Endometrium (tissue), 2 donors: Measurements from ENCODE around the gene SETSIP.
"Not testable (repeated sequence)": the region's sequence is repeated elsewhere in the genome, so short reads cannot be mapped to it uniquely, and the experiment has no call there.

Experiments
- FAIRE-seq: peaks from 2 replicates; lab custom pipeline; 2012; peaks lifted over from hg19 to GRCh38; lab: Jason Lieb, UNC
- donor health status: control.
- donor health status: control.

Gene SETSIP

GRCh38 chr1:92051948-92052347 is 23.3 kb downstream of the SETSIP start:
- FAIRE-seq, result no peak

DNA sequence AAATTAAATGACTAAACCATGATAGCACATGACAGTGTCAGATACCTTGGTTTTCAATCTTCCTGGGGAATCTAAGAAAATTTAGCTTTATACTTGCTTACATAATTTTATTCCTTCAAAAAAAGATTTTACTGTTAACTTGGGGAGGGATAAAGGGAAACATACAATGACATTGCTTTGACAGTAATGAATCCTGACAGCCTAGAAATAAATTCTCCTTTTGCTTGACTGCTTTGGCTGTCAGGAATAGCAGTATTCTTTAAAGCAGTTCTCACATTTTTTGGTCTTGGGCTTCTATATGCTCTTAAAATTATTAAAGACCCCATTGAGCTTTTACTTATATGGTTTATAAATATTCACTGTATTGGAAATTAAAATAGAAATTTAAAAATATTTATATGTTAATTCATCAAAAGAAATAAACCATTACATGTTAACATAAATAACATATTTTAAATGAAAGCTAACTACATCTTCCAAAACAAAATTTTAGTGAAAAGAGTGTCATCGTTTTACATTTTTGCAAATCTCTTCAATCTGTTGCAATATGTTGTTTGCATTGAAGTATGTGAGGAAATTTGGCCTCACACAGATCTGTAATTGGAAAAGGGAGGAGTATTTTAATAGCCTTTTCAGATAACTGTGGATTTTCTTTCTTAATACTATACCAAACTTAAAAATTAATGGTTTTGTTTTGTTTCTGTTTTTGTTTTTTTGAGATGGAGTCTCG is 29.3 kb downstream of the SETSIP start:
- FAIRE-seq, result no peak

DNA sequence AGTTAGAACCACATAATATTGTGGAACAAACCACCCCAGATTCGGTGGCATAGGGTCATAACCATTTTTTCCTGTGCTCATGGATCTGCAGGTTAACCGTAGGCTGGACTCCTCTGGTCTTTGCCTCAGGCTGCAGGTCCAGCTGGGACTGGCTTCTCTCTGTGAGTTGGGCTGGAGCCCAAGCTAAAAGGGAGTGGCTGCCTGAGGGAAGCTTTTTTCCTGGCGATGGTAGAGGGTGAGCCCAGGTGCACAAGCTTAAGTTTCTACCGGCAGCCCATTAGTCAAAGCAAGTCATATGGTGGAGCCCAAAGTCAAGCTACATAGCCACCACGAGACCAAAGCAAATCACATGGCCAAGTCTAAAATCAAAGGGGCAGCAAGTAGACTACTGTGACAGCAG is 31.6 kb downstream of the SETSIP start:
- no peak for FAIRE-seq

DNA sequence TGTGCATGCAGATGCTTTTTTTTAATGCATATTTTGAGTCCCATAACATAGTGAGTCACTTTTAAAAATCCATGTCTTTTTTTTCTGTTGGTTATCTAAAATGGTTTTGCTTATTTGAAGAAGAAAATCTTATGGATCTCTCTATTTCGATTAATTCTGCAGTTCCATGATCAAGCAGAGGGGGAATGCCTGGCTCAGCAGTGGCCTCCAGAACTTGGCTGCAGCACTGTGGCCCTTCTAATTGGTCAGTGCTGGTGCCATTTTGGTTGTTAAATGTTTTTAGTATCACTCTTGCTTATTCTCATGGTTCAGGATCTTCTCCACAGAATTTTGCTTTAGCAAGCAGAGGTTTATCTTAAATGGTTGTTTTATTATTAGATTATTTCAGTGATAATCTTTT is 34.2 kb downstream of the SETSIP start:
- FAIRE-seq, result no peak

GRCh38 chr1:92038695-92039346 is 36.4 kb downstream of the SETSIP start:
- no peak for FAIRE-seq

DNA sequence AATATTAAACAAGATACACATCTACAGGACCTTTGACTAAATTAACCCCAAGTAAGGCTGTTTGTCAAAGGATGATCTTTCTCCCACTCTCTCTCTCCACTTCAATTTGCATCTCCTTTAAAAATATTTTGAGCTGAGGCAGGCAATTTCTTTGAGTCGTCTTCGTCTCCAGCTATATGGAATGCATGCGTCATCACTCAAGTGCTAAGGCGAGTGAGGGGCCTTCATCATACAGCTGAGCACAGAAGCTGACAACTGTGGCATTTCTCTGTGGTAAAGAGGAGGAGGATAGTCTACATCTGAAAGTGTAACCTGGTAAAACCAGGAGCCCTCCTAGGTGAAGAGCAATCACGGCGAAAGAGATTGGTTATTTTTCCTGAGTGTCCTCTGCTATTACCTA is 37.8 kb downstream of the SETSIP start:
- FAIRE-seq, result no peak

DNA sequence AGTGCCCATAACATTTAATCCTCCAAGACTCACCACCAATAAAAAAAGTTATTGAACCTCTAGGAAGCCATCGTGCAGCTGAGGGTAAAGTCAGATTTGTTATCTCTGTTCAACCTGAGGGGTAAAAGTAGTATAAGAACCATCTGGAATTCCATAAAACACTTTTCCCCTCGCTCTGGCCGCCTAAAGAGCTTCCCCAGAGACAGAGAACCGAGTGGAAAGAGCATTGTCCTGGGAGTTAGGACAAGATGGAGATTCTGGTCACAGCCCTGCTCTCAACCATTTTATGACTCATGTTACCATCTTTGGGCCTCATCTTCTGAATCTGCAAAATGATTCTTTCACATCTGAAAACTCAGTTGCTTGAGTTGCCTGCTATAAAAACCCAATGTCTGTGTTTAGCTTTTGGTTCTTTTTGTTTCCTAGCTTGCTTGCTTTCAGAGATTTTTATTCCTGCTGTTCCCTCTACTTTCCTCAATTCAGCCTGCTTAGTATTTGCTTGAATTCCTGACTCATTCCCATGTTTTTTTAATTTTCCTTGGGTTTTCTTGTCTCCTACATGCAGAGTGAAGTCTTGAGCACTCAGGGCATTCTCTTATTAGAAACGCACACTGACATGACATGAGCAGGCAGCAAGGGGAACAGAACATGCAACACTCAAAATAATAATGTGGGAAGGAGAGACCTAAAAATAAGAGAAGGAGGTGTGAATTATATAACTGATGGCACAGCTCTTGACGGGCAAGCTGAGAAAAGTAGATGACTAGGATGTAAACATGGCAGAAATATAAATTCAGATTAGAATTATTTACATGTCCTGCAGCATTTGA is 43.7 kb downstream of the SETSIP start:
- no peak for FAIRE-seq

DNA sequence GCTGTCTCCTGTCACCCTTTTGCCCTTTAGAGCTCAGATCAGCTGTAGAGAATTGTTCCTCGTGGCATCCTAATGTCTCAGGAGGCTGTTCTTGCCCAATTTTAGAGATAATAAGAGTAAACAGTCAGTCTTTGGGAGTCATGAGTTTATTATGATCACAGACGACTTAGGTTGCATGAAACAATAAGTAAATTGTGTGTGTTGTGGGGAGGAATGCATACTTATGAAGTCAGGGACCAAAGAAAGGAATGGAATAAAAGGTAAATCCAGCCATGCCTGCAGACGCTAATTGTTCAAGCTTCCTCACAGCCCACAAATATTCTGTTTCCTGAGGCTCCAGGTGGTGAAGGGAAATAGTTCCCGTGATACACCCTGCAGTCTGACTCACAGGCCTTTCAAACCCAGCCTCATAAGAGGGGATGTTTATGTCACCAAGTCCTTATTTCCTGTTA is 44.5 kb downstream of the SETSIP start:
- no peak for FAIRE-seq

DNA sequence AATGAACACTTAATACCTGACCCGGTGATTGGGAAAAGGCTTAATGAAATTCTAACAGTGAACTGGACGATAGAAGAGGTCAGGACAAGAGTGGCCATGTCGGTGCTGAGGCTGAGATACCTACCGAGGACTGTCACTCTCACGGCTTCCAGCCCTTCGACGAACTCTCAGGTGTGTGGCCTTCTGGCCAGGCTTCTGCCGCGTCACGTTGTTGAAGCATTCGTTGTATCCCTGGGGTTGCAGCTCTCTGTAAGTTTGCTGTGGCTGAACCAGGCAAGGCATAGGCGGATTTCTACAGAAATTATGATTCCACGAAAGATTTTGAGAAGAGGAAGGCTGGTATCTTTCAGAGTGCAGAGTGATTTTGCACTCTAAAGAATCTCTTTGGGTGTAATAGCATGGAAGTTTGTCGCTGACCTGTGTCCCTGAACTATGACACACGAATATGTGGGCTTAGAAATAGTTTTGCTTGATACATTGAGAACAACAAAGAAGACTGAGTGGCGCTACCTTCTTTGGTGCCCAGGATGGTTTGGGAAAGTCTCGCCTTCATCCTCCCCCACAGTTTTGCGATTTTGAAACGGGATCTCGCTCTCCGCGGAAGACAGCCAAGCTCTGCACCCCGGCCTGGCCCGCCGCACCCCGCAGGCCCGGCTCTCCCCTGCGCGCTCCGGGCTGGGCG is 45.8 kb downstream of the SETSIP start:
- no peak for FAIRE-seq

- FAIRE-seq, result no peak
These were observed 48.4 kb downstream of the SETSIP start for GRCh38 chr1:92026806-92027205.

GRCh38 chr1:92026042-92026441 is 49.2 kb downstream of the SETSIP start:
- FAIRE-seq, result not testable (repeated sequence)
